Body of pancreas (tissue), 4 donors: ENCODE results near the gene NPM3. TPM values are rescaled to one million over a fixed set of nuclear protein-coding genes. Genes with fewer than 3 reads are reported as not detected.

Source experiments
- ATAC-seq: fragments of 150-250 bp; one replicate; pipeline ENCODE4 v1.9.1; 2016
- DNase-seq, 4 donors: peaks; one replicate each; pipeline ENCODE4 v3.0.0-alpha.2; 2019
- H3K27ac ChIP-seq, 4 donors: fragments of 200-600 bp; sonication (generic); 1 replicate in 3 of 4; 2 replicates in 1 of 4; pipeline versions ENCODE4 v1.5.1 to v1.6.1; 2016 to 2019; ENCODE audit warnings: mild to moderate bottlenecking in 1 of 4, mixed read lengths in 1 of 4, moderate library complexity in 1 of 4
- H3K27me3 ChIP-seq, 2 donors: fragments of 200-600 bp; sonication (generic); one replicate each; pipeline ENCODE4 v1.6.0; 2016; ENCODE audit warnings: mild to moderate bottlenecking in 1 of 2
- H3K36me3 ChIP-seq, 2 donors: fragments of 200-600 bp; sonication (generic); replicated peaks in 1 of 2; 2 replicates each; pipeline ENCODE4 v1.5.1; 2016; ENCODE audit warnings: low read depth in 2 of 2; ENCODE audit not compliant: insufficient read depth in 1 of 2
- H3K4me1 ChIP-seq: fragments of 200-600 bp; sonication (generic); one replicate; pipeline ENCODE4 v1.6.0; 2016
- H3K4me3 ChIP-seq, 2 donors: fragments of 200-600 bp; sonication (generic); 1 replicate in 1 of 2; 2 replicates in 1 of 2; pipeline ENCODE4 v1.5.1; 2016 to 2019
- H3K9me3 ChIP-seq, 3 donors: fragments of 200-600 bp; sonication (generic); 1 replicate in 2 of 3; 2 replicates in 1 of 3; pipeline ENCODE4 v1.5.1; 2016
- POLR2A ChIP-seq, 3 donors: fragments of 450-650 bp; IDR thresholded peaks; one replicate each; pipeline ENCODE4 v1.6.1; 2016; ENCODE audit warnings: antibody characterized with exemption in 3 of 3, mild to moderate bottlenecking in 2 of 3
- WGBS, 2 donors: methylation state at CpG; one replicate each; pipeline ENCODE4 v1.1.5; 2017; 5-methylcytosine and 5-hydroxymethylcytosine counted together
- intact Hi-C: fragments of 100-400 bp; cut with DNase I; formaldehyde crosslinking; loops from one replicate; pipeline ENCODE4 v1.15.1; 2023
- total RNA-seq, 2 donors: library from RNA; depleted of rRNA; stranded (reverse); fragments of >200 nt; gene quantifications; one replicate each; pipeline ENCODE4 v1.1.0, GENCODE V29; 2016
- TF ChIP-seq, protein P1 (sequence below), 7 experiments: fragments of 450-650 bp in 4 of 7; fragments of 200-600 bp in 3 of 7; sonication (generic) in 3 of 7; IDR thresholded peaks; one replicate each; pipeline ENCODE4 v1.5.1; 2016 to 2019; ENCODE audit warnings: antibody characterized with exemption in 7 of 7

NPM3 gene
- total RNA-seq, 2 donors from 2014 or later, result 8.3 to 18.1 TPM

DNA sequence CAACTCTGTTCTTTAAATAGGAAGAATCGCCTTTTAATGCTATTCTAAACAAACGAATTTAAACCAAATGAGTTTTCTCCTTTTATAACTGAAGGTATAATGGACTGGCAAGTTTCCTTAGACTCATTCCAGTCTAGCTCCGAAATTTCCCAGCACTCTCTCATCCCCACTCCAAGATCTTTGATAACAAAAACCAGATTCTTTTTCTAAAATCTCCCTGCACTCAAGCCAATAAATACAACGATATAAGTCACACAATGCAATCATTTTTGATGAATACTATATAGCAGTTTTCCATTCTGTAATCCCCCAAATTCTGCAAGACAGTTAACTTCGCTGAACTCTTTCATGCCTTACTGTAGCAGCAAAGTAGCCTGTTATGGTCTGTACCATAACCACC lies 33.1 kb upstream of the NPM3 start:
- WGBS, 2 donors, result 1% methylated on average over 5 of the region's 5 CpGs
- Histone ChIP-seq H3K9me3 (no peaks in the 10 kb centered on the region), H3K27me3 (no peaks in the 10 kb centered on the region), H3K36me3 (no peaks in the 10 kb centered on the region), H3K4me3 (peak overlapping the region; percentile 97 to 98), H3K27ac (peak overlapping the region in 1 of 4 donors; percentile 71), H3K4me1 (peaks cover 29% of the 10 kb centered on the region)
- ATAC-seq (no peak), DNase-seq (no peak)
- TF ChIP-seq, protein P1, sequence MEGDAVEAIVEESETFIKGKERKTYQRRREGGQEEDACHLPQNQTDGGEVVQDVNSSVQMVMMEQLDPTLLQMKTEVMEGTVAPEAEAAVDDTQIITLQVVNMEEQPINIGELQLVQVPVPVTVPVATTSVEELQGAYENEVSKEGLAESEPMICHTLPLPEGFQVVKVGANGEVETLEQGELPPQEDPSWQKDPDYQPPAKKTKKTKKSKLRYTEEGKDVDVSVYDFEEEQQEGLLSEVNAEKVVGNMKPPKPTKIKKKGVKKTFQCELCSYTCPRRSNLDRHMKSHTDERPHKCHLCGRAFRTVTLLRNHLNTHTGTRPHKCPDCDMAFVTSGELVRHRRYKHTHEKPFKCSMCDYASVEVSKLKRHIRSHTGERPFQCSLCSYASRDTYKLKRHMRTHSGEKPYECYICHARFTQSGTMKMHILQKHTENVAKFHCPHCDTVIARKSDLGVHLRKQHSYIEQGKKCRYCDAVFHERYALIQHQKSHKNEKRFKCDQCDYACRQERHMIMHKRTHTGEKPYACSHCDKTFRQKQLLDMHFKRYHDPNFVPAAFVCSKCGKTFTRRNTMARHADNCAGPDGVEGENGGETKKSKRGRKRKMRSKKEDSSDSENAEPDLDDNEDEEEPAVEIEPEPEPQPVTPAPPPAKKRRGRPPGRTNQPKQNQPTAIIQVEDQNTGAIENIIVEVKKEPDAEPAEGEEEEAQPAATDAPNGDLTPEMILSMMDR (IDR thresholded peaks at IDR 0.05), result no peak
- TF ChIP-seq POLR2A (IDR thresholded peaks at IDR 0.05), result no peak
- intact Hi-C loops, result no loop called here

DNA sequence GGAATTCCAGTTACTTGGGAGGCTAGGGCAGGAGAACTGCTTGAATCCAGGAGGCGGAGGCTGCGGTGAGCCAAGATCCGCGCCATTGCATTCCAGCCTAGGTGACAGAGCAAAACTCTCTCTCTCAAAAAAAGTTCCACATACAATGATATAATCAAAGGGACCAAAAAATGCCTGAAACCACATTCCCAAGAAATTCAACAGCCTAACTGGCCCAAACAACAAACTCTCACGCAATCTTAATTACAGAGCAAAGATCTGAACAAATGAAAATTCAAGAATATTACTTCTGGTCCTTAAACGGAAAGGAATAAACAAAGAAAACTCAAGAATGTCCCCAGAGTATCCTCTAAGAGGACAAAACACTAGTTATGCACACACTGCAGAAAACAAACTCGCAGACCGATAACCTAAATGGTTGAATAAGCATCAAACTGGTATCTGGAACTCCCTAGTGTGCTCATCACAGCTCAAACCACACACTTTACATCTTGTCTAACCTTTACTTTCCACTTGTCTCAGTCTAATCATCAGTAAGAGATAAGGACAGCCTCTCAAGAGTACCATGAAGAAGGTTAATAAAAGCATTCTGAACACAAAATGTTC lies 31.3 kb upstream of the NPM3 start:
- H3K4me1 ChIP-seq, result peaks cover 28% of the 10 kb centered on the region
- no peak overlapping the region for H3K27ac ChIP-seq
- no peaks in the 10 kb centered on the region for H3K27me3 ChIP-seq
- TF ChIP-seq, protein P1 (IDR thresholded peaks at IDR 0.05), result no peak
- TF ChIP-seq POLR2A (IDR thresholded peaks at IDR 0.05), result no peak
- intact Hi-C loops, result no loop called here
- H3K9me3 ChIP-seq, result no peaks in the 10 kb centered on the region
- DNase-seq, result no peak
- H3K4me3 ChIP-seq, result no peak overlapping the region
- no peak for ATAC-seq
- peaks cover 0 to 6% of the 10 kb centered on the region in 2 donors for H3K36me3 ChIP-seq
- WGBS, 2 donors, result 78 to 85% methylated on average over 8 of the region's 8 CpGs

DNA sequence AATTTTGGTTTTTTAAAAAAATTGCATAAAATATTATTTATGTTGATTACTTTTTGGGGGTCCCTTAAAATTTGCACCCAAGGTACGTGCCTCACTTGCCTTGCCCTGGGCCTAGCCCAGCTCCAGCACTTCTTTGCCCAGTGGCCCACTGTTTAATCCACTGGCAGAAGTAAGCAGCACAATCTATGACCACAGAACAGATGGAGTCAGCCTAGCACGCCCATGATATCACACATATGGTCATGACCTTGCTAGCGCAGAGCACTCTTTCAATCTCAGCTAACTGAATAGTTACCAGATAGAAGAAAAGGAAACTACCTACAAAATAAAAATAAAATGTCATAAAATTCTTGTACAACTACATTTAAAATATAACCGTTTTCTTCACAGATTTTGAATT lies 29.4 kb upstream of the NPM3 start:
- no peak overlapping the region for H3K4me3 ChIP-seq
- no peak overlapping the region for H3K27ac ChIP-seq
- TF ChIP-seq POLR2A (IDR thresholded peaks at IDR 0.05), result no peak
- TF ChIP-seq, protein P1 (IDR thresholded peaks at IDR 0.05), result no peak
- H3K36me3 ChIP-seq, result peaks cover 0 to 12% of the 10 kb centered on the region in 2 donors
- DNase-seq (no peak), ATAC-seq (no peak)
- H3K27me3 ChIP-seq, result no peaks in the 10 kb centered on the region
- 67 to 73% methylated on average over 4 of the region's 4 CpGs for WGBS, 2 donors
- intact Hi-C loops, result no loop called here
- peaks cover 19% of the 10 kb centered on the region for H3K4me1 ChIP-seq
- H3K9me3 ChIP-seq, result no peaks in the 10 kb centered on the region

DNA sequence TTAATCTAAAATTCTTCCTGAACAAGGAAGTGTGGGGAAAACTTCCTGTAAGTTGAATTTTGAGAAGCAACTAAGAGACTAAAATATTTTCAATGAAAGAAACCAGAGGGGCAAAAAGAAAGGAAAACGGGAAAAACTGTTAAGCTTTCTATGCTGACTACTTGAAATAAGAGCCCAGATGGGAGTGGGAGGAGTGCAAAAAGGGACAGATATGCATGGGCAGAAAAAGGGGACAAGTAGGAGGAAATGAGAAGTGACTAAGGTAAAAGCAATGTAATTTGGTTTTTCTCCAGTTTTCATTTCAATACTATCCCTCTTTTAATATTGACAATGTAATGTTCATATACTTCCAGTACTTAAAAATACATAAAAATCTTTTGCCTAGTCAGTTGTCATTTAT lies 23.9 kb upstream of the NPM3 start:
- ATAC-seq (no peak), DNase-seq (no peak)
- WGBS, 2 donors, result 84% methylated on average over 1 of the region's 1 CpG
- Histone ChIP-seq H3K4me1 (no peaks in the 10 kb centered on the region), H3K36me3 (peaks cover 4 to 37% of the 10 kb centered on the region in 2 donors), H3K27me3 (no peaks in the 10 kb centered on the region), H3K9me3 (no peaks in the 10 kb centered on the region), H3K4me3 (no peak overlapping the region), H3K27ac (no peak overlapping the region)
- intact Hi-C loops, result no loop called here
- TF ChIP-seq, protein P1 (IDR thresholded peaks at IDR 0.05), result no peak
- no peak for TF ChIP-seq POLR2A (IDR thresholded peaks at IDR 0.05)

DNA sequence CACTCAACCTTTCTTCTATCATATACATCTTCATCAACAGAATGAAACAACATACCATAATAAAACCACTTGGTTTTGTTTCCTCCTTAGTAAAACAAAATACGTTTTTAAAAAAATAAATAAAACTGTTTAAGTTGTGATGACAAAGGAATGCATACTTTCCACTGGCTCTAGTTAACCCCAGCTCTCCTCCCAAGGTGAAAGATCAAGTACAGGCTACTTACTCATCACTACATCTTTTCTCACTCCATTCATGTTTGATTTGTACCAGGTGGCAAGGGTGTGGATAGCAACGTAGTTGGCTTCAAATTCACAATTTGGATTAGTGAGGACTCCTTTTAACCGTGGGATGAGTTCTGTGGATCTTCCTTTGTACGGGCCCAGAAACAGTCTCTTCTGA lies 20.3 kb upstream of the NPM3 start:
- intact Hi-C loops, result no loop called here
- no peak for DNase-seq
- no peaks in the 10 kb centered on the region for H3K9me3 ChIP-seq
- H3K36me3 ChIP-seq, result peaks cover 11 to 47% of the 10 kb centered on the region in 2 donors
- no peak overlapping the region for H3K4me3 ChIP-seq
- no peaks in the 10 kb centered on the region for H3K4me1 ChIP-seq
- 76 to 78% methylated on average over 4 of the region's 4 CpGs for whole genome bisulfite sequencing, 2 donors
- H3K27me3 ChIP-seq, result no peaks in the 10 kb centered on the region
- TF ChIP-seq POLR2A (IDR thresholded peaks at IDR 0.05), result no peak
- TF ChIP-seq, protein P1 (IDR thresholded peaks at IDR 0.05), result no peak
- ATAC-seq, result no peak
- H3K27ac ChIP-seq, result no peak overlapping the region
